HG02938 (cell line): Measurements from ENCODE around the gene ACRBP.
A peak's percentile ranks its signal among the peaks of the same experiment; 100 is the strongest.
"Not testable (repeated sequence)": the region's sequence is repeated elsewhere in the genome, so short reads cannot be mapped to it uniquely, and the experiment has no call there.

Experiments used
- ATAC-seq: cut with Tn5 transposase; IDR thresholded peaks from one replicate; pipeline ENCODE4 v1.9.1; 2021; ENCODE audit warnings: mild to moderate bottlenecking, moderate library complexity; ENCODE audit not compliant: unreplicated experiment

Gene ACRBP

GRCh38 chr12:6618483-6619225 is 28.6 kb downstream of the ACRBP start:
- no peak for ATAC-seq

DNA sequence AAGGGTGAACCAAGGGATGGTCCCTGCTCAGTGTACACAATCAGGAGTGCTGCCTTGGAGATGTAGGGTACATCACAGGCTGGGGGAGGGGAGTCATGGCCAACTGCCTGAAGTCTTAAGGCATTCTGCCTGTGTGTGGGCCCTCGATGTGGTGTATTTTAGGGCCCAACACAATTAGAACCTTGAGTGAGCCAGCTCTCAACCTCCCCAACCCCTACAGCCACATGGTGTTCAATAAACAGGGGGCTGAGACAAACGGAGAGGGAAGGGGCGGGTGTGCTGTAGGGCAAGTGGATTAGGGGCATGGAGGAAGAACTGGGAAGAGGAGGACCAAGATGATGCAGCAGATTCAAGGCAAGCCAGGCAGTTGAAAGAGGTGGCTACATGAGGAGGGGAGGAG is 31.4 kb downstream of the ACRBP start:
- no peak for ATAC-seq

DNA sequence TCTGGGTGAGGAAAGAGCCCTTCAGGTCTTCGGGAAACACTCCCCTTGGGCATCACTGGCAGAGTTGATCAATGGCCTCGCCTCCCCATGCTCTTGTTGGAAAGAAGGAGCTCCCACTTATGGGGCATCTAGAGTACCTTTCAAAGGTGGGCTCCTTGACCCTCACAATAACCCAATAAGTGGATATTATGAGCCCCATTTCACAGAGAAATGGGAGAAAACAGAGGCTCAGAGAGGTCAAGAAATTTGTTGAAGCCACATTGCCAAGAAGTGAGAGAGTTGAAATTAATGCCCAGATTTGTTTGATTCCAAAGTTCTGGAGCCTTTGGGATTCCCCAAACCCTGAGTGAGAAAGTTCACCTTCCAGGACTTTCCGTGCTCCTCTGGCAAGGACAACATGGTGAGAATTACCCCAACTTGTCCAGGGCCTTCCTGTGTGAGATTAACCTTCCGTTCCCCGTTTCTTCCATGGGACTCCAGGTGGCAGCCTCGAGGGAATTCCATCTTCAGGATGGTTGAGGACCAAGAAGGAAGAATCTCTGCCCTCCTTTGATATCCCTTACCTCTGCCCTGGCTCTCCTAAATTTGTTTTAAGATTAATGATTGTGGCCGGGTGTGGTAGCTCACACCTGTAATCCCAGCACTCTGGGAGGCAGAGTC is 32.6 kb downstream of the ACRBP start:
- no peak for ATAC-seq

- no peak for ATAC-seq
Measured at GRCh38 chr12:6613776-6614512, 33.3 kb downstream of the ACRBP start.

DNA sequence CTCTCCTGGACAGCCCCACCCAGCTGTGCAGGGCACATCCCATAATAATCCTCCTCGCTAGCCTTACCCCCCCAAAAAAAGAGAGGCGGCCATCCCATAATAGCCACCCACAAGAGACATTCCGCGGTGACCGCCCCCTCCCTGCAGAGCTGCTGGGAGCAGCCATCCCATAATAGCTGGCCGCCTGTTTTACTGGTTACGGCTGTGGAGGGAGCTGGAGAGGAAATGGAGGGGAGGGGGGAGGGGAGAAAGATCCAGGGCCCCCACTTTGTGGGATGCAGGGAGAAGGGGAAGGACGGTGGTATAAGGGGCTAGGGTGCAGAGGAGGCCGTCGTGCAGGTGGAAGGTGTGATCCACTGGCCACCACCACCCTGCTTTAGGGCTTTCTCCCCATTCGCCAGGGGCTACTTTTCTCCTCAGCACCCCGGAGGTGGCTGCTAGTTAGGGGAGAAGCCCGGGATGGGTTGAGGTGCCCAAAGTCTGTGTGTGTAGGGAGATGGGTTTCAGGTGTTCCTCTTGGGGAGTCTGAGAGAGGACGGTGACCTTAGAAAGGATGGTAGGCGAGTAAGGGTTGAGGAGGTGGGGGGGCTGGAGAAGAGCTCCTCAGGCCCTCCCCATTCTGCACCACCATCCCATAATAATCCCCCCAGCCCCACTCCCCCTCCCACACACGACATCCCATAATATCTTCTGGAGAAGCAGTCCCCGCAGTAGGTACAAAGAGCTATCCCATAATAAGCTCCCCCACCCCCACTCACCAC is 34.0 kb downstream of the ACRBP start:
- no peak for ATAC-seq

DNA sequence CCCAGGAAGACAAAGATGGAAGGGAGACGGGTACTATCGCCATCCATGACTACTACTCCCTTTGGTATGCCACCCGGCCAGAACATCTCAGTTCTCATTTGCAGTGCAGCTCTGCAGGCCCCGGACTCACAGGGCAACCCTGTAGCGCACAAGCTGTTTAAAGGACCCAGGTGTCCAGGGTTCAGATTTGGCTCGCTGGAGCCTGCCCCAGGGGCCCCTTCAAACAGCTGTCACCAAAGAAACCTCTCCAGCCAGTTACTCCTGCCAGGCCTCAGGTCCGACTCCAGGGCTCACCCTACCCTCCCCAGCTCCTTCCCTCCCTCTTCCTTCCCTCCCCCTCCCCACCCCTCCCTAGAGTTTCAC is 34.6 kb downstream of the ACRBP start:
- ATAC-seq: no peak

DNA sequence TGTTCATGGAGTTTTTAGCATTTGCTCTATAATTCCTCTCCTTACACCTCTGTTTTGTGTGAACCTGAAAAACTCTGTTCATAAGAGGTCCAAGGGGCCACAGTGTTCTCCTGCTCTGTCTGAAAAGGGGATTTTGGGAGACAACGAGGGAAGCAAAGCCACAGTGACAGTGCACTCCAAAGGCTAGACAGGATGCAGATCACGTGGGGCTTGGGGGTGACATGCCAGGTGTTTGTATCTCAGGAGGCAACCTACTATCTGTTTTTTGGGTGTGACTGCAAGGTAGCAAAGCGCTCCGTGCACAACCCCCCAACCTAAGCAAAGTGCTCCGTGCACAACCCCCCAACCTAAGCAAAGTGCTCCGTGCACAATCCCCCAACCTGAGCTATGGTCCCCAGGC is 35.0 kb downstream of the ACRBP start:
- no peak for ATAC-seq

- ATAC-seq: no peak
Measured at GRCh38 chr12:6608592-6609281, 38.5 kb downstream of the ACRBP start.

DNA sequence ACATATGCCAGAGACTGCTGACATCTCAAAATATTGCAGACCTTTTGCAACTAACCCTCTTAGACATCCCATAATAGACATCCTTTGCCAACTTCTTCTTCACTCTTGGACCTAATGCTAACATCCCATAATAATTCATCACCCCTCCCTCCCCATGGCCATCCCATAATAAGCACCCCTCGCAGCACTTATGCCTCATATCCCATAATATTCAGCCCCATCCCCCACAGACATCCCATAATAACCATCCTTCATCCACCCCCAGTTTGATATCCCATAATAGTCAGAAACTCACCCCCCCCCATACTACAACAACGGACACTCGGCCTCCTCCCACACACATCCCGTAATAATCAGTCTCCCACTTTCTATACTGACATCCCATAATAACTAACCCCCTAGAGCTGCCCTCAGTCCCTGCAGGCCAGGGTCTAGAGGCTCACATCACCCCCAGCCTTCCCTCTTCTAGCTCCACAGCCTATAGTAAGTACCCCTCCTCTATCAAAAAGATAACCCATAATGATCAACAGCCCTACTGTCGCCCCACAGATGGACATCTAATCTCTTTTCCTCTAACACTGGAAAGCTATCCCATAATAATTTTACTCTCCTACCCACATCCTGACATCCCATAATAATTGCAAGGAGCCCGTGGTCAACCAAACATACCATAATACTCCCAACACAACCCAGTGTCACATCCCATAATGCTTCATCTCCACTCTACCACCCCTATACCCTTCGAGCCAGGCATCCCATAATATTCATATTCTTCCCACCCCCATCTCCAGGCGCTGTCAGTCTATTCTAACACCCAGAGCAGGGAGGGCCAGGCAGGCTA is 39.3 kb downstream of the ACRBP start:
- peak; percentile 37 for ATAC-seq

DNA sequence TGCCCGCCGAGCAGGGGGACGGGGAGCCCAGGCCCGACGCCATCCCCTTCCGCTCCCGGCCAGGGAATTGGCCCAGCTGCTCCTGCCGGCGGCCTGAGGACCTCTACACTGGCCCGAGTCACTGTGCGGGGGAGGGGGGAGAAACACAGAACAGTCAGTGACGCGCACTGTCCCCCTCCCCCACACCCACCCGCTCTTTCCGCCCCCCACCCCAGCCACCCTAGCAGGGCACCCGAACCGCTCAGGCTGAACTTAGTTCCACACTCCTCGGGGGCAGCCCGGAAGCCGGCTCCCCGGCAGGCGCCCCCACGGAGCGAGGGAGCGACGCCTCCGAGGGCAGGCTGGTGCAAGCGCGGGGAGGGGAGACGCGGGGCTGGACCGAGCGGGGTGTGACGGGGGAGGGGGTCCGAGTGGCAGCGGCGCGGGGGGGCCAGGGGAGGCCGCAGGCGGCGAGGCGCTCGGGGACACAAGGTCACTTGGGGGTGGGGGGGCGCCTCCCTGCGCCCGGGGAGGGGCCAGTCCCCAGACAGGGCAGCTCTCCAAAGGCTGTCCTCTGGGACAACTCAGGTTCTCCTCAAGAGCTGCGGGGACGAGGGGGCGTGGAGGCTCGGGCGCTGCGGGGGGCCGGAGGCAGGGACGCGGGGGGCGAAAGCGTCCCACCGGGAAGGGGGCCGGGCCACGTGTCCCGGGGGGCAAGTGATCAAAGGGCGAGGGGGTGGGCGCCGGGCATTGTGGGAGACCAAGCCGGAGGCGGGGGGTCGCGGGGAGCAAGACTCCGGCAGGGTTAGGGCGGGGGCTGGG is 40.7 kb downstream of the ACRBP start:
- ATAC-seq: no peak

DNA sequence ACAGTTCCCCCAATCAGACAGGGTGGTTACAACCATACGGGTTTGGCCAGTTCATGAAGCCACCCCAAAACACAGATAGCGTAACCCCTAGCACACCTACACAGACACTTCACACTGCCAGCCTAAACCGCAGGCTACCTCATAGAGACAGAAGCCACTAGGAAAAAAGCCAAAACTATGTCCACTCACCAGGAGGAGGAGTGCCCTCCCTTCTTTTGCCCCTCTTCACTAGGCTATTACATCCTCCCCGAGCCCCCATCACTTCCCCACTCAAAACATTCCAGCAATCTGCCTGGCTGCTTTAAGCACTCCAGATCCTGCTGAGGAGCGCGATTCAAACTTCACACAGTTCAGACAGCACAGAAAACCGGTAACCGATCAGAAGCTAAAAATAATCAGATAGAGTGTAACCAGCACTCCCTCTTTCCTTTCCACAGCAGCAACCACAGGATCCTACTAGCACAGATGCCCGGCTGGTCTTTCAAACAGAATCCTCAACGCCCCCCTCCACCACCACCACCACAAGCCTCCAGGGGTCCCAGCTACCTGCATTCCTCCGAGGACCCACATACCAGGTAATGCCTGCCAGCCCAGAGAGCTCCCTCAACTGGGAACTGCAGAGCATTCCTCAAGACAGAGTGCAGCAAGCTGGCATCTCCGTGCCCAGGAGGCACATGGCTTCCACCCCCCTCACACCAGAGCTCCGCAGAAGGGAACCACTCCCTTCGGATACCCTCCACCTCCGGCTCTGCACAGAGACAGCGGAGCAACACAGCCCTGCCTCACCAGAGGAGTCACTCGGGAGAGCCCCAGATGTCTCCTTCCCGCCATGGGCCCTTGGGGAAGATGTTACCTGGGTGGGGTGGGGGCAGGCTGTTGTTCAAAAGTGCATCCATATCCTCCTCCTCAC is 41.6 kb downstream of the ACRBP start:
- ATAC-seq: no peak

GRCh38 chr12:6604259-6605029 is 42.8 kb downstream of the ACRBP start:
- ATAC-seq: no peak

DNA sequence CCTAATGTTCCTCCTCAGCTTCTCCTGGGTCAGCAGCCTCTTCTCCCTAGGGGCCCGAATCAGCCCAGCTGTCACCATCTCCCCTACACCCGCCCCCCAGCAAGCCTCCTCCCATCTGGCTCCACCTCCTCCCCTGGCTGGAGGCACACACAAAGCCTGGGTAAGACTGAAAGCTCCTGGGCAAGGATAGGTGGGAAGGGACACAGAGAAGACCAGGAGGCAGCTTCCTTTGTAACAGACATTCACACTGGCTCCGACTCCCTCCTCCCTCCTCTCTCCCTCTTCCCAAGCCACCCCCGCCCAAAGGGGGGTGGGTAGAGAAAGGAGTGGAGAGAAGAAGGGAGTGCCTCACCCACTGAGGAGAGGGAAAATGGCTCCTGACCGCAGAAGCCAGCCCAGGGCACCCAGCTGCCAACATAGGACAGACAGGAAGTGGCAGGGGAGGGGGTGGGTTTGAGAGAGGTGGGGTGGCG is 44.1 kb downstream of the ACRBP start:
- no peak for ATAC-seq

DNA sequence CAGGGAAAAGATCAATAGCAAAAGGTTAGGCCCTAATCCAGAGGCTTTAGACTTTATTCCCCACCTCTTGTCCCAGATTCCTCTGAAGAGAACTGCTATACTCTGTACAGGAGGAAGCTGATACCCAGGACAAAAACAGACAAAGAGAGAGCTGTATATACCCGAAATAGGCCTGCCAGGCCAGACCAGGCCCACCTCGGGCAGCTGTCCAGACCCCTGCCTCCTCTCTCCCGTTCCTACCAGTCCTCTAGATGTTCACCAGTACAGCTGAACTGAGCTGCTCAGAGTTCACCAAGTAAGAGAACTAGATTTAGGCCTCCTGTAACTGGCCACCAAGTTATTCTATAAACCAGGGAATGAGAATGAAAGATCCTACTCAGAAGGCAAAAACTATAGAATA is 44.7 kb downstream of the ACRBP start:
- no peak for ATAC-seq

DNA sequence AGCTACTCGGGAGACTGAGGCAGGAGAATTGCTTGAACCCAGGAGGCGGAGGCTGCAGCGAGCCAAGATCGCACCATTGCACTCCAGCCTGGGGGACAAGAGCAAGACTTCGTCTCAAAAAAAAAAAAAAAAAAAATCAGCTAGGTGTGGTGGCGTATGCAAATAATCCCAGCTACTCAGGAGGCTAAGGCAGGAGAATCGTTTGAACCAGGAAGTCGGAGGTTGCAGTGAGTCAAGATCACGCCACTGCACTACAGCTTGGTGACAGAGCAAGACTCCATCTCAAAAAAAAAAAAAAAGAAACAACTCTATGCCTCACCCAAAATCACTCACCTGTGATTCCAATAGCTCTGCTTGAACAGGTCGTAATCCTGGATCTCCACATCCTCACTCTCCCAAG is 51.6 kb downstream of the ACRBP start:
- ATAC-seq: not testable (repeated sequence)

DNA sequence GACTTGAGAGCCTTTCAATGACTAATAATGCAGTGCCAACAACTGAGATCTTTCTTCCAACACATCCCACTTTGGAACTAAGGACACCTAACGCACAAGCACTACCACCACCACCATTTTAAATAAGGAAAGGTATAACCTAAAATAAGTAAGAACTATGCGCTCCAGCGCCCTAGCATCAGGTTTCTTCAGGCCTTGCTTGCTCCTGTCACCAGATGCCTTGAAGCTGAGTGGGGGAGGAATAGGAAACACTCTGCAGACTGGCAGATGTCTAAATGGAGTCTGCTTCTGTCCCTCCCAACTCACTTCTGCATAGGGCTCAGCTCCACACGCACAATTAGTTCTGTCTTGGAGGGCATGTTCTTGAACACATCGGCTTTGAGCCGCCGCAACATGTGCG is 55.1 kb downstream of the ACRBP start:
- ATAC-seq: no peak
